ENCODE results near the gene FOXB2. TPM values are rescaled to one million over a fixed set of nuclear protein-coding genes. Genes with fewer than 3 reads are reported as not detected.

Gene FOXB2
- total RNA-seq: not detected in 2 replicates

DNA sequence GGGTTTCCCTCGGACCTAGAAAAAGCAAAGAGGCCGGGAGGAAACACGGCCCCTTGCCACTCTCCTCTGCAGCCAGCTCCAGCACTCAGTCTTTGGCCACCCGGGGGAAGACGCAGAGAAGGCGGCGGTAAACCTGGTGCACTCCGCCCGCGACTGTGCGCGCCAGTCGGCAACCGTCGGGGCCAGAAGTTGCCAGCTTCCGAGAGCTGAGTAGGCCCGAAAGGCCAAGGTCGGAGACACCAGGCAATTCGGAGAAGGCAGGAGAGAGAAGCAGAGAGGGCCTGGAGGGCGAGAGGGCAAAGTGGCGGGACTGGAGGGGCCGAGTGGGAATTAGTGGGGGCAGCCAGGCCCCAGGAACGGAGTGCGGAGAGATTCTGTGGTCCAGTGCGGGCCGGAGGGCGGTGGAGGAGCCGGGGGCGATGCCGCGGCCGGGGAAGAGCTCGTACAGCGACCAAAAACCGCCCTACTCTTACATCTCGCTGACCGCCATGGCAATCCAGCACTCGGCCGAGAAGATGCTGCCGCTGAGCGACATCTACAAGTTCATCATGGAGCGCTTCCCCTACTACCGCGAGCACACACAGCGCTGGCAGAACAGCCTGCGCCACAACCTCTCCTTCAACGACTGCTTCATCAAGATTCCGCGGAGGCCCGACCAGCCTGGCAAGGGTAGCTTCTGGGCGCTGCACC lies at the start of gene FOXB2:
TSS of gene FOXB2 (plus strand) at position 420 of the 690 bp plus-strand sequence. CDS start at position 420, 0 bp downstream.

Other genes starting within 250 kb of the FOXB2 start
- gene PRUNE2, start 113.5 kb upstream of the FOXB2 start, total RNA-seq: 3.6 and 4.4 TPM in 2 replicates
- 4.6 and 6.1 TPM in 2 replicates for gene VPS13A, start 157.9 kb downstream of the FOXB2 start, total RNA-seq

All from bronchus fibroblast of lung (primary cell).